Ovary (tissue), 3 donors: ENCODE measurements around the gene SCYGR8.

Source experiments
- CTCF ChIP-seq, 3 donors: fragments of 450-650 bp in 2 of 3; fragments of 200-600 bp in 1 of 3; IDR thresholded peaks; one replicate each; pipeline versions ENCODE4 v1.5.1 to v1.8.0; 2016 to 2022; ENCODE audit warnings: antibody characterized with exemption in 3 of 3, mild to moderate bottlenecking in 1 of 3
- EP300 ChIP-seq: sonication (generic); formaldehyde crosslinking; IDR thresholded peaks from one replicate; pipeline ENCODE4 v1.6.1; 2017; ENCODE audit warnings: antibody characterized with exemption
- POLR2A ChIP-seq: fragments of 450-650 bp; IDR thresholded peaks from one replicate; pipeline ENCODE4 v1.6.1; 2017; ENCODE audit warnings: antibody characterized with exemption, mild to moderate bottlenecking, moderate library complexity
- donor health status: DM: no; HTN: no; CAD: no.

- TF ChIP-seq CTCF (IDR thresholded peaks at IDR 0.05) (no peak), POLR2A (no peak), EP300 (no peak)
Measured at GRCh38 chr2:227788561-227789018, 42.9 kb downstream of the SCYGR8 start.
